Heart left ventricle (tissue), 13 donors: ENCODE measurements around the gene ACP7.

Experiments
- POLR2A ChIP-seq, 2 donors: fragments of 450-650 bp; IDR thresholded peaks; one replicate each; pipeline ENCODE4 v1.6.1; 2017; ENCODE audit warnings: antibody characterized with exemption in 2 of 2, mild to moderate bottlenecking in 2 of 2, moderate library complexity in 2 of 2
- TF ChIP-seq, protein P1 (sequence below), 12 donors: fragments of 200-600 bp; sonication (generic) in 4 of 12; IDR thresholded peaks; one replicate each; pipeline versions ENCODE4 v1.5.0 to v1.8.0; 2018 to 2022; ENCODE audit warnings: antibody characterized with exemption in 12 of 12, mild to moderate bottlenecking in 5 of 12
- donor health status: ischemic (EF 13 %, LVEDD 7.1; RV severe dilation, severe dysfunction).
- donor health status: DM: no; HTN: yes; CAD: no.
- donor health status: DM: no; HTN: no; CAD: no.
- donor health status: ischemic (EF 25% LVEDD 6.9; RV normal size, moderate dysfunction).
- donor health status: ischemic (EF 25% LVEDD 5.7; RV mildly dilated, moderate dysfunction).
- donor health status: ischemic (EF 35%, LVEDD 5.7; RV mildly dilated, moderate dysfunction).
- donor health status: nonischemic (EF 11% LVEDD 7.7; RV severe dilation, severe dysfunction).
- donor health status: DM: yes; HTN: yes; CAD: no.
- donor health status: PGD.
- donor health status: ischemic (EF 29% LVEDD 5.4; RV normal size, mild dysfunction).
- donor health status: nonischemic (EF 23%, LVEDD 6.1; RV moderate dilation, normal function).

DNA sequence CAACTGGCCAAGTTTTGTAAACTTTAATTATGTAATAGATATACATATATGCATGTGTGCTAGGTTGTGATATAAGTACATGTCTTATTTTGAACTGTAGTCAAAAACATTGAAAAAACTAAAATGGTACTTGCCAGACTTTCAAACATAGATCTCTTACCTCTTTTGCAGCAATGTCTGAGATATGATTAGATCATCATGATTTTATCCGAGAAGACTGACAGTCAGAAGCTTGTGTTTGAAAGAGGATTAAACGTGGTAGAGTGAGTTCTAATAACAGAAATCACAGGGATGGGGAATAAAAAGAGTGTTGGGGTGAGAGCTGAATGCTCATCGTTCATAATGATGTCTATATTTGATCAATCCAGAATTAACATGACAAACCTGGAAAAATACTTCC, 18.2 kb upstream of the ACP7 start:
- TF ChIP-seq, protein P1, sequence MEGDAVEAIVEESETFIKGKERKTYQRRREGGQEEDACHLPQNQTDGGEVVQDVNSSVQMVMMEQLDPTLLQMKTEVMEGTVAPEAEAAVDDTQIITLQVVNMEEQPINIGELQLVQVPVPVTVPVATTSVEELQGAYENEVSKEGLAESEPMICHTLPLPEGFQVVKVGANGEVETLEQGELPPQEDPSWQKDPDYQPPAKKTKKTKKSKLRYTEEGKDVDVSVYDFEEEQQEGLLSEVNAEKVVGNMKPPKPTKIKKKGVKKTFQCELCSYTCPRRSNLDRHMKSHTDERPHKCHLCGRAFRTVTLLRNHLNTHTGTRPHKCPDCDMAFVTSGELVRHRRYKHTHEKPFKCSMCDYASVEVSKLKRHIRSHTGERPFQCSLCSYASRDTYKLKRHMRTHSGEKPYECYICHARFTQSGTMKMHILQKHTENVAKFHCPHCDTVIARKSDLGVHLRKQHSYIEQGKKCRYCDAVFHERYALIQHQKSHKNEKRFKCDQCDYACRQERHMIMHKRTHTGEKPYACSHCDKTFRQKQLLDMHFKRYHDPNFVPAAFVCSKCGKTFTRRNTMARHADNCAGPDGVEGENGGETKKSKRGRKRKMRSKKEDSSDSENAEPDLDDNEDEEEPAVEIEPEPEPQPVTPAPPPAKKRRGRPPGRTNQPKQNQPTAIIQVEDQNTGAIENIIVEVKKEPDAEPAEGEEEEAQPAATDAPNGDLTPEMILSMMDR (IDR thresholded peaks at IDR 0.05), result no peak
- TF ChIP-seq POLR2A (IDR thresholded peaks at IDR 0.05), result no peak
